Activated naive CD8-positive, alpha-beta T cell treated with anti-CD3 and anti-CD28 coated beads, Interleukin-2, amount 50 U/mL, for 16 hours (primary cell): ENCODE results near the gene TMEM255A.

ENCODE experiments used
- DNase-seq: peaks from one replicate; pipeline ENCODE4 v3.0.0-alpha.2; 2020; ENCODE audit warnings: low read depth, low spot score

TMEM255A gene

DNA sequence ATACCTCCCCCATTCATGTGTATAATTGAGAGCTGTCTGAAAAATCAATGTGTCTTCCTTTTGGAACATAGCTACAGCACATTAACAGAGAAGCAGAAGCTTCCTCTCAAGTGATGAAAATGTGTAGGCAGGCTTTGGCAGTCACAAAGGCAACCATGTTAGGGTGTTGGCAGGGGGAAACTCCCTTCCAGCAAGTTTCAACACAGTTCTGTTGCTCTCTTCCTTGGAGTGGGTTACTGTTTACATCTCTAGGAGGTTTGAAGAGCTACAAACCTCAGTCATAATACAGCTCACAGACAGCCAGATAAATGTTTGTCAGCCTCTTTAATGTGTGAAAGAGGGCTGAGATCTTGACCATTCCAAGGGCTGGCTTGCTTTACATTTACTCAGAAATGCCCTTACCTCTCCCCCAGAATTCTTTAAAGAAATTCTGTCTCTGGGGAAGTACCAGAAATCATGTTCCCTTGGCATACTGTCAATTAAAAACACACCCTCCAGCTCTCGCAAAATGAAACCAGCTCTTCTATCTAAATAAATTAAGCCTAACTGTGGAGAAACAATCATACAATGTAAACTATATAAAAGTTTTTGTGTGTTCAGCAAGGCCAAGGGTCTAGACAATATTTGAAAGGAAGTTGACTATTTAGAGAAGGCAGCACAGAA, 41.8 kb downstream of the TMEM255A start:
- no peak for DNase-seq

- DNase-seq, result no peak
Observed at GRCh38 chrX:120264341-120264740, 46.9 kb downstream of the TMEM255A start.

GRCh38 chrX:120262859-120263708, 48.2 kb downstream of the TMEM255A start:
- no peak for DNase-seq

- DNase-seq, result no peak
Observed at GRCh38 chrX:120260369-120260768, 50.9 kb downstream of the TMEM255A start.

DNA sequence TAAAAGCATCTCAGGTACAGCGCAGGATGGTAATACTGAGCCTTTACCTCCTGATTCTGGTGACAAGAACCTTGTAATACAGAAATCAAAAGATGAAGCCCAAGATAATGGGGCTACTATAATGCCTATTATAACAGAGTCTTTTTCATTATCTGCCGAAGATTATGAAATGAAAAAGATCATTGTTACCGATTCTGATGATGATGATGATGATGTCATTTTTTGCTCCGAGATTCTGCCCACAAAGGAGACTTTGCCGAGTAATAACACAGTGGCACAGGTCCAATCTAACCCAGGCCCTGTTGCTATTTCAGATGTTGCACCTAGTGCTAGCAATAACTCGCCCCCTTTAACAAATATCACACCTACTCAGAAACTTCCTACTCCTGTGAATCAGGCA, 57.5 kb downstream of the TMEM255A start:
- no peak for DNase-seq

- DNase-seq, result no peak
Observed at GRCh38 chrX:120251471-120252011, 59.7 kb downstream of the TMEM255A start.

- peak; percentile 58 for DNase-seq
Observed at GRCh38 chrX:120250522-120251271, 60.6 kb downstream of the TMEM255A start, which contains the start of gene ZBTB33. TSS of gene ZBTB33 (plus strand) at chrX:120250812. CDS start at chrX:120253416, 2,604 bp downstream.

DNA sequence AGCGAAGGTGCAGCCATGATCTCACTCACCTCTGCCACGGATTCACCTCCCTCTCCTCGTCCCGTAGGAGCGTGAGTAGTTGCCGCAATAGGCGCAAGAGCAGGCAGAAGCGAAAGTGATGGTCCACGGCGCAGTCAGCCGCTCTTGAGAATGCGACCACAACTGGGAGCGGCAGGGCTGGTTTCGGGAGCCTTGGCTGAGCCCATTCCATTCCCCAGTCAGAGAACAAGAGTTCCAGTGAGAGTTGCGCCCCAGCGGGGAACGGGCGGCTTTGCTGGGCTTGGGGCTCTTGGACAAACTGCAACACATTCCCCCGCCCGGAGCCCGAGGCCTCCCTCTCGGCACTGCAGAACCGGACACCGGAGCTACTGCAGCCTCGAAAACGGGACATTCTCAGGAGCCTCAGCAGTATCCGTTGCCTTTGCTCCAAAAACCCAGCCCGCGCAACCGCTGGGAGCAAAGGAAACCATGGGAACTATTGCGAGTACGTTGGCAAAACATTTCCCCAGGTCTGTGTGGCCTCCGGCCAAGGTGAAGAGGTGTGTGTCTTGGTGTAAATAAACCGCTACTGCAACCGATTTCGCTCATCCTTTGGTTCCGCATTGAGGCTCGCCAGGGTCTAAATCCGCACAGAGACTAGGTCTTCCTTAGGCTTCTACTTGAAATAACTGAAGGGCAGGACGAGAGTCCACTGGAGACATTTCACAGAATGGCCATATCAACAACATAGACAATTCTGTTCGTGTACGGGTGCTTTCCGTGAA, 66.3 kb downstream of the TMEM255A start:
- peak; percentile 2 for DNase-seq

DNA sequence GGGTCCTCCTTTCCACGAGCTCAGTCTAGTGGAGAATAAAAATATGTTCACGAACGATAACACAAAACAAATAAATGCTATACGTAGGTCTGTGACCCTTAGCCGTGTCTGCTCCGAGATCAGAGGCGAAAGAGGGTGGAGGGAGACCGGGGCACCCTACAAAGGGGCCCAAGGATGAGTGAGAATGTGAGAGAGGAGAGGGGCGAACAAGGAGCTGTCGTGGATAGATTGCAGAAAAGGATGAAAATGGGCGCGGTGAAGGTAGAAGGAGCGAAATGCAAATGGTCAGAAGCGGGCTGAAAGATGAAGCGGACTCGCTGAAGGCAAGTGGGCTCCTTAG, 66.9 kb downstream of the TMEM255A start:
- DNase-seq, result no peak

GRCh38 chrX:120242813-120243212, 68.4 kb downstream of the TMEM255A start:
- DNase-seq, result no peak

DNA sequence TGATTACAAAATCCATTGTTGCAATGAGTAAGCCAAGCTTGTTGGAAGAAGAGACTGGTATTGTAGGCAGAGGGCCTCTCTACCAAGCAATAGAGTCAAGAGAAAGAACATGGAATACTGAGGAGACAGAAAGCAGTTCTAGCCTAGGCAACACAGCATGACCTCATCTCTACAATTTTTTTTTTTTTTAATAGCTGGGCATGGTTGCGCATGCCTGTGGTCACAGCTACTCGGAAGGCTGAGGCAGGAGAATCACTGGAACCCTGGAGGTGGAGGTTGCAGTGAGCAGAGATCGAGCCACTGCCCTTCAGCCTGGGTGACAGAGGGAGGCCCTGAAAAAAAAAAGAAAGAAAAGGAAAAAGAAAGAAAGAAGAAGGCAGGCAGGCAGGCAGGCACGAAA, 72.3 kb downstream of the TMEM255A start:
- no peak for DNase-seq

GRCh38 chrX:120236687-120237479, 74.4 kb downstream of the TMEM255A start:
- DNase-seq, result no peak

- DNase-seq, result no peak
Observed at GRCh38 chrX:120235284-120235683, 76.0 kb downstream of the TMEM255A start.

DNA sequence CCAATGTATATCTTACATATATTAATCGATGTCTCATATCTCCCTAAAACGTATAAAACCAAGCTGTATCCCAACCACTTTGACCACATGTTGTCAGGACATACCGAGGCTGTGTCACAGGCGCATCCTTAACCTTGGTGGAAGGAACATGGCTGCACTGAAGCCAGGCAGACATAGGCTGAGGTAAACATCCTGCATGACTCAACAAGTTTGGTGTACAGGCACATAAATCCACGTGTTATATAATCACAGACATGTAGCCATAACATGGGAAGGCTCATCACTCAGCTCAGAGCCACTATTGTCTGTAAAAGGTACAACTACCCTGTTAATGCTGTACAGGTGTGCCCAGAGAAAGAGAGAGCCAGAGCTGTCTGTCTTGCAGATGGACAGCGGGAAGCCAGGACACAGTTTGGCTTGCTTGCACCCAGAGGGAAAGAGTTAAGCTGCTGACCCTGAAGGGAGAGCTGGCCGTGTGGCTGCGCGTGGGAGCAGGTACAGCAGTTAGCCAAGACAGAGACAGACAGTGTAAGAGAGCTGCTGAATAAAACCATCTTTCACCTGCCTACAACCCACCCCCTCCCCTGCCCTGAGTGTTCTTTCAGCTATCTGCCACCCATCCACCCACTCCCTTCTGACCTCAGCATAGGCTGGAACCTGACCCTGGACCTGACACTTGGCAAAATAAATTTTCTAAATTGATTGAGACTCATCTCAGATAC, 82.9 kb downstream of the TMEM255A start:
- no peak for DNase-seq

DNA sequence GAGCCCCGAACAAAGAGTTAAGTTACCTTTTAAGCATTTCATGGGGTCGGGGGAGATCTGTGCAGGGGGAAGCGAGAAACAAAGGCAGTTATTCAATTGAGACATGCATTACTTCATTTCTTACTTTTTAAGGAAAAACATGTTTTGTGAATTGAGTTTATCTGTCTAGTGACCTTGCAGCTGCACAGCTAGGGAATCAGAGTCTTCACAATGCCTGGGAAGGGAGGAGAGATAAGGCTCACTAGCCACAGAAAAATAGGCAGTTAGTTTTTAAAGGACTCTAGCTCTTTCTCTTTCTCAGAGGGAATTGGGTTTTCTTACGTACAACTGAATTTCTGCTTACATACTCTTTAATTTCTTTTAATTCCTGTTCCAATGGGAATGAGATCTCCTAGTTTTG, 86.9 kb downstream of the TMEM255A start:
- no peak for DNase-seq

- no peak for DNase-seq
Observed at GRCh38 chrX:120223374-120223773, 87.9 kb downstream of the TMEM255A start.

DNA sequence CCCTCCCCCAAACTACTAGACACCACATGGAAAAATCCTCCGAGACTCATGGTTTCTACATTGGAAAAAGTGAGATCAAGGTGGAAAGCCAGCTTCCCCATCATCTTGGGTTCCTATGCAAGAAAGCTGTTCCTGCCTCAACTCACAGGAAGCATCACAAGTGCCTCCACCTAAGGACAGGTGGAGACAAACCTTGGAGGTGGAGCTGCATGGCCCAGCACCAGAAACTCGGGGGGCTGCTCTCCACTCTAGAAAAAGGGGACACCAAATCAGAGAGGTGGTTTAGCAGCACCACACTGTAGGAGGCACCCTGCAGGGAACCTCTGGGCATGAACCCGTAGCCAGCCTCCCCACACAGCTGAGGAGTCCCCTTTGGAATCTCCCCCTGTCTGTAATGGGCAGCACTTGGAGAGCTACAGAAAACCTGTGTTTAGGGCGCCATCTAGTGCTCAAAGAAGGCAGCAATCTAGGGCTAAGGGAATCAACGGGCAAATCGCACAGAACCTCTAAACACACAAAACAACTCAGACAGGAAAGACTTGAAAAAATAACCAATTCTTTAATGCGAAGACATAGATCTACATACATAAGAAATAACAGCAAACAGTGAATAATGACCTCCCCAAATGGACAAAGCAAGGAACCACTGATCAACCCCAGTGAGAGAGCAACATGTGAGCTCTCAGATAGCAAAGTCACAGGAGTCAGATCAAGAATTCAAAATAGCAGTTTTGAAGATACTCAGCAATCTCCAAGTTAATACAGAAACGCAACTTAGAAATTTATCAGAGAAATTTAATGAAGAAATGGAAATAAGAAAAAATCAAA, 97.6 kb downstream of the TMEM255A start:
- peak; percentile 1 for DNase-seq
